Measurements from ENCODE around the gene FAM20B.

FAM20B gene

DNA sequence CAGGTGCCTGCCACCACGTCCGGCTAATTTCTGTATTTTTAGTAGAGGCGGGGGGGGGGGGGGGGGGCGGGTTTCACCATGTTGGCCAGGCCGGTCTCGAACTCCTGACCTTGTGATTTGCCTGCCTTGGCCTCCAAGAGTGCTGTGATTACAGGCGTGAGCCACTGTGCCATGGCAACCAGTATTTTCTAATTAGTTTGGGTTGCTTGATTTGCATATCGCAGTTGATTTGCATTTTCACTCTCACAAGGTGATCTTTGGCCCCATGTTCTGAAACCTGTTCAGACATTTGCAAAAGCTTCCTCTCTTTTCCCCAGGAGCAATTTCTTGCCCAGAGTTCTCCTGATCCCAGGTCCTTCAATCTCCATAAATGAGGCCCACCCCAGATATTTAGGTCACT is 57.8 kb downstream of the FAM20B start:
- H3K9ac ChIP-seq (ENCODE audit: insufficient read length, low read depth): no peak overlapping the region
- no peak for DNase-seq (ENCODE audit: low read depth, low spot score)
- peaks cover 19% of the 10 kb centered on the region for H3K4me1 ChIP-seq (ENCODE audit: insufficient read depth, insufficient read length)
- H3K27me3 ChIP-seq (ENCODE audit: insufficient read depth, insufficient read length): no peaks in the 10 kb centered on the region
- H3K9me3 ChIP-seq (ENCODE audit: insufficient read depth, low read length): no peaks in the 10 kb centered on the region
- TF ChIP-seq ZNF274 (IDR thresholded peaks at IDR 0.05; ENCODE audit: low read depth, low read length) (no peak), SUZ12 (IDR thresholded peaks at IDR 0.05; ENCODE audit: extremely low read depth, insufficient read depth, insufficient read length) (no peak), YY1 (IDR thresholded peaks at IDR 0.05; ENCODE audit: insufficient read depth, insufficient read length) (no peak)
- H3K4me3 ChIP-seq (ENCODE audit: insufficient read length, low read depth): no peak overlapping the region
- H3K36me3 ChIP-seq (ENCODE audit: insufficient read depth, insufficient read length, low read length): peaks cover 26% of the 10 kb centered on the region

DNA sequence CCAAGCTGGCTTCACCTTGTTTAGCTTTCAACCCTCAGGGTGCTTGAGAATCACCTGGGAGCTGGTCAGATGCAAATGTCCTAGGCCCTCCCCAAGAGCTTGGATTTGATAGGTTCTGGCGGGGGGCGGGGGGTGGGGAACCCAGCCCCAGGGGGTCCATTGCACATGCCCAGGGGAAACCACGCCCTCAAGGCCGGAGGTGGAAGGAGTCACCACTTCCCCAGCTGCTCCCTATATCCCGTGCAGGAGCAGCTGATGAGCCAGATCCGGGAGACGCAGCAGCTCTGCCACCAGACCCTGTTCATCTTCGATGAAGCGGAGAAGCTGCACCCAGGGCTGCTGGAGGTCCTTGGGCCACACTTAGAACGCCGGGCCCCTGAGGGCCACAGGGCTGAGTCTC is 62.0 kb downstream of the FAM20B start:
- no peaks in the 10 kb centered on the region for H3K9me3 ChIP-seq (ENCODE audit: insufficient read depth, low read length)
- H3K4me1 ChIP-seq (ENCODE audit: insufficient read depth, insufficient read length): peaks cover 35% of the 10 kb centered on the region
- TF ChIP-seq SUZ12 (IDR thresholded peaks at IDR 0.05; ENCODE audit: extremely low read depth, insufficient read depth, insufficient read length) (no peak), YY1 (IDR thresholded peaks at IDR 0.05; ENCODE audit: insufficient read depth, insufficient read length) (no peak), ZNF274 (IDR thresholded peaks at IDR 0.05; ENCODE audit: low read depth, low read length) (no peak)
- peak overlapping the region; percentile 83 for H3K9ac ChIP-seq (ENCODE audit: insufficient read length, low read depth)
- peak overlapping the region; percentile 64 for H3K4me3 ChIP-seq (ENCODE audit: insufficient read length, low read depth)
- H3K27me3 ChIP-seq (ENCODE audit: insufficient read depth, insufficient read length): no peaks in the 10 kb centered on the region
- DNase-seq (ENCODE audit: low read depth, low spot score): peak; percentile 32
- H3K36me3 ChIP-seq (ENCODE audit: insufficient read depth, insufficient read length, low read length): peaks cover 61% of the 10 kb centered on the region

DNA sequence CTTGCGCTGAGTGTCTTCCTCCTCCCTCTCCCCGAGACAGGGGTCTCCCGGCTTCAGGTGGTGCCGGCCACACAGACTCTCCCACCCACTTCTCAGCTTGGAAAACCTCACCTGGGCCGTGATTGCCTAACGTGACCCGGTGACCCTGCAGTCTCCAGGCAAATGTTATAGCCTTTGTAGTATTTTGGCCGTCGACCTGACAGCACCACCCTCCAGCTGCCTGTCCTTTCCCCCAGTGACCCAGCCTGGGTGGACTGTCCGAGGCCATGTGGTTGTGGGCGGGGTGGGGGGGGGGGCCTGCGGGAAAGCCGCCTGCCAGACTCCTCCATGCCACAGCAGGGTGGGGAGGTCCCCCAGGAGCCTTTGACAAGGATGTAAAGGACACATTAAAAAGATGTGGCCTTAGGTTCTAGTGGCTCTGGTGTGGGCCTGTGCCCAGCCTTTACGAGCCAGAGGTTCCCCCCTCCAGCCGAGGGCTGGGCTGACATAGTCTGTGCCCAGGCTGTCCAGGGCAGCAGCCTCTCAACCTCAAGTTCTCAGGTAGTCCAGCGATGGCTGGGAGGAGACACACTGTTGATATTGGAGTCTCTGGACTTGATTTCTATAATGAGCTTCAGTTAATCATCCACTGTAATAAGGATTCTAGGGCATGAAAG is 64.3 kb downstream of the FAM20B start:
- no peak for DNase-seq (ENCODE audit: low read depth, low spot score)
- H3K4me1 ChIP-seq (ENCODE audit: insufficient read depth, insufficient read length): peaks cover 35% of the 10 kb centered on the region
- no peaks in the 10 kb centered on the region for H3K27me3 ChIP-seq (ENCODE audit: insufficient read depth, insufficient read length)
- H3K4me3 ChIP-seq (ENCODE audit: insufficient read length, low read depth): no peak overlapping the region
- H3K9me3 ChIP-seq (ENCODE audit: insufficient read depth, low read length): no peaks in the 10 kb centered on the region
- no peak overlapping the region for H3K9ac ChIP-seq (ENCODE audit: insufficient read length, low read depth)
- peaks cover 79% of the 10 kb centered on the region for H3K36me3 ChIP-seq (ENCODE audit: insufficient read depth, insufficient read length, low read length)
- no peak for TF ChIP-seq YY1 (IDR thresholded peaks at IDR 0.05; ENCODE audit: insufficient read depth, insufficient read length)
- TF ChIP-seq SUZ12 (IDR thresholded peaks at IDR 0.05; ENCODE audit: extremely low read depth, insufficient read depth, insufficient read length): no peak
- TF ChIP-seq ZNF274 (IDR thresholded peaks at IDR 0.05; ENCODE audit: low read depth, low read length): no peak

DNA sequence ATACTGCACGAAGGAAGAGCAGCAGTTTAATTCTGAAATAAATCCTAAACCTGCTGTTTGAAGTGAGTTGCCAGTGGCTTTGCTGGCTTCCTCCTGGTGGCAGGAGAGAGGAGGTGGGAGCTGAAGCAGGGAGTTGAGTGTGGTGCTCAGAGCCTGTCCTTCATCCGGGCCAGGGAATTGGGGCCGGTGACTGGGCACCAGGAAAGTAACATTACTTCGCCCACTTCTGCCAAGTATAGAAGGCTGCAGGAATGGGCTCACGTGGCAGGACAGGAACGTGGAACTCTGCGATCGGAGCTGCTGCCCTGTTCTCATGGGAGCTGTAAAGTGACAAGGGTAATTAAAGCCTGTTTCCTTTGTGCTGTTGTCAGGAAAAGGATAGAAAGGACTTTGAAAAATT is 64.8 kb downstream of the FAM20B start:
- TF ChIP-seq YY1 (IDR thresholded peaks at IDR 0.05; ENCODE audit: insufficient read depth, insufficient read length) (no peak), SUZ12 (IDR thresholded peaks at IDR 0.05; ENCODE audit: extremely low read depth, insufficient read depth, insufficient read length) (no peak), ZNF274 (IDR thresholded peaks at IDR 0.05; ENCODE audit: low read depth, low read length) (no peak)
- Histone ChIP-seq H3K9ac (ENCODE audit: insufficient read length, low read depth) (no peak overlapping the region), H3K27me3 (ENCODE audit: insufficient read depth, insufficient read length) (no peaks in the 10 kb centered on the region), H3K36me3 (ENCODE audit: insufficient read depth, insufficient read length, low read length) (peaks cover 82% of the 10 kb centered on the region), H3K9me3 (ENCODE audit: insufficient read depth, low read length) (no peaks in the 10 kb centered on the region), H3K4me3 (ENCODE audit: insufficient read length, low read depth) (no peak overlapping the region), H3K4me1 (ENCODE audit: insufficient read depth, insufficient read length) (peaks cover 37% of the 10 kb centered on the region)
- no peak for DNase-seq (ENCODE audit: low read depth, low spot score)

DNA sequence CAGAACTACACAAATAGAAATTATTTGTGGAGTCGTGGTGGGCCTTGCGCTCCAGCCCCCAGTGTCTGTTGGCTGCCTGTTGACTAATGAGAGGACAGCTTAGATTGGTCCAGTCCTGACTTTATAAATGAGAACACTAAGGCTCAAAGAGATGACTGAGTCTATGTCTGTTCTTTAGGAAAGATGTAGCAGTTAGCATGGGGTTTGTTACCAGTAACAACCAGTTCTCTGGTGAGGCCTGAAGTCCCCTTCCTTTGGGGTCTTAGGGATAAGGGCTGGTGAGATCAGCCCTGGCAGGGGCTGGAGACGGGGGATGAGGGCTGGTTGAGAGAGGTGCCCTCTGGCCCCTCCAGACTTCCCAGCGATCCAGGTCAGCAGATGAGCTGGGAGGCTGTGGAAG is 65.2 kb downstream of the FAM20B start:
- Histone ChIP-seq H3K9ac (ENCODE audit: insufficient read length, low read depth) (no peak overlapping the region), H3K27me3 (ENCODE audit: insufficient read depth, insufficient read length) (no peaks in the 10 kb centered on the region), H3K4me3 (ENCODE audit: insufficient read length, low read depth) (no peak overlapping the region), H3K4me1 (ENCODE audit: insufficient read depth, insufficient read length) (peaks cover 35% of the 10 kb centered on the region), H3K9me3 (ENCODE audit: insufficient read depth, low read length) (no peaks in the 10 kb centered on the region), H3K36me3 (ENCODE audit: insufficient read depth, insufficient read length, low read length) (peaks cover 82% of the 10 kb centered on the region)
- DNase-seq (ENCODE audit: low read depth, low spot score): no peak
- no peak for TF ChIP-seq YY1 (IDR thresholded peaks at IDR 0.05; ENCODE audit: insufficient read depth, insufficient read length)
- no peak for TF ChIP-seq ZNF274 (IDR thresholded peaks at IDR 0.05; ENCODE audit: low read depth, low read length)
- TF ChIP-seq SUZ12 (IDR thresholded peaks at IDR 0.05; ENCODE audit: extremely low read depth, insufficient read depth, insufficient read length): no peak

DNA sequence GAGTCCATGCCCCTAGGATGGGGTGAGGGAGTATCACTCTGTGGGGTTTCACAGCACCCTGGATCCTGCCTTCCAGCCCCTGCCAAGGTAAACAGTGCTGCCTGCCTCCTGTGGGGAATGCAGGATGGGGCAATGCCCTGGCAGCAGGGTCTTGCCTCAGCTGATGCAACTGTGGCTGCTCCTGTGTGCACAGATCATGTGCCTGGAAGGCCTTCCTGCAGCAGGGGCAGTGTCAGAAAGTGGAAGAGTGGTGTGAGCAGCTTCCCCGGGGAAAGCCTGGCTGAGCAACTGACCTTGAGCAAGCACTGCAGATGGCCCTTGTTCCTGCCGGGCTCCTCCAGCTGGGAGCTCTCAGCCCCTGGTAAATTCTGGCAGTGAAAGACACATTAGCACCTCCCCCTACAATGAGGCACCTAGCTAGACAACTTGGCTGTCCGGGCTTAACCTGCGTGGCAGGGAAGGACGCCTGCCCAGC is 66.0 kb downstream of the FAM20B start:
- no peak for DNase-seq (ENCODE audit: low read depth, low spot score)
- Histone ChIP-seq H3K36me3 (ENCODE audit: insufficient read depth, insufficient read length, low read length) (peaks cover 85% of the 10 kb centered on the region), H3K9ac (ENCODE audit: insufficient read length, low read depth) (no peak overlapping the region), H3K9me3 (ENCODE audit: insufficient read depth, low read length) (no peaks in the 10 kb centered on the region), H3K27me3 (ENCODE audit: insufficient read depth, insufficient read length) (no peaks in the 10 kb centered on the region), H3K4me1 (ENCODE audit: insufficient read depth, insufficient read length) (peaks cover 33% of the 10 kb centered on the region), H3K4me3 (ENCODE audit: insufficient read length, low read depth) (no peak overlapping the region)
- TF ChIP-seq YY1 (IDR thresholded peaks at IDR 0.05; ENCODE audit: insufficient read depth, insufficient read length): no peak
- no peak for TF ChIP-seq SUZ12 (IDR thresholded peaks at IDR 0.05; ENCODE audit: extremely low read depth, insufficient read depth, insufficient read length)
- no peak for TF ChIP-seq ZNF274 (IDR thresholded peaks at IDR 0.05; ENCODE audit: low read depth, low read length)

DNA sequence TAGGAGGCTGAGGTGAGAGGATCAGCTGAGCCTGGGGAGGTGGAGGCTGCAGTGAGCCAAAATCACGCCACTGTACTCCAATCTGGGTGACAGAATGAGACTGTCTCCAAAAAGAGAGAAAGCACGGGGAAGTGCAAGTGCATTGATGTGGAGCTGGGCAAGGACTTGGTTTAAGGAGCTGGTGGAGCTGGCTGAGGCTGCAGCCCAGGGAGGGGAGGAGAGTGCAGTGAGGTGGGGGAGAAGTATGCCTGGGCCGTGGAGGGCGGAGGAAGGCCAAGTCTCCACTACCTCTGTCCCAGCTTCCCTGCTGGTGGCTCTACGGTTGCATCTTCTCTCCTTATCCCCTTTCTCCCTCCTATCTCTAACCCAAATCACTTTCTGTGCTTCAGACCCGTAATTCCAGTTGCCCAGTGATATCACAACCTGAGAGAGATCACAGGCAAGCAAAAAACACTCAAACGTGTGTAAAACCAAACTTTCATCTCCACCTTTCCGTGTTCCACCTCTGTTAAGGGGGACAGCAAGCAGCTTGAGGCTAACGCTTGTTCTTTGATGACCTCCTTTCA is 67.3 kb downstream of the FAM20B start:
- Histone ChIP-seq H3K4me3 (ENCODE audit: insufficient read length, low read depth) (no peak overlapping the region), H3K9me3 (ENCODE audit: insufficient read depth, low read length) (no peaks in the 10 kb centered on the region), H3K36me3 (ENCODE audit: insufficient read depth, insufficient read length, low read length) (peaks cover 90% of the 10 kb centered on the region), H3K27me3 (ENCODE audit: insufficient read depth, insufficient read length) (no peaks in the 10 kb centered on the region), H3K4me1 (ENCODE audit: insufficient read depth, insufficient read length) (peaks cover 23% of the 10 kb centered on the region), H3K9ac (ENCODE audit: insufficient read length, low read depth) (no peak overlapping the region)
- no peak for DNase-seq (ENCODE audit: low read depth, low spot score)
- TF ChIP-seq ZNF274 (IDR thresholded peaks at IDR 0.05; ENCODE audit: low read depth, low read length): no peak
- no peak for TF ChIP-seq YY1 (IDR thresholded peaks at IDR 0.05; ENCODE audit: insufficient read depth, insufficient read length)
- no peak for TF ChIP-seq SUZ12 (IDR thresholded peaks at IDR 0.05; ENCODE audit: extremely low read depth, insufficient read depth, insufficient read length)

Measured in NT2/D1 (cell line).